HCT116 (cell line): Measurements from ENCODE around the gene NUDT4. TPM values are rescaled to one million over a fixed set of nuclear protein-coding genes. Genes with fewer than 3 reads are reported as not detected.

Experiments used
- ATAC-seq: fragments of 200-7000 bp; cut with Tn5 transposase; 2 replicates; pipeline ENCODE4 v1.9.1; 2020; ENCODE audit warnings: mild to moderate bottlenecking, moderate library complexity
- BruUV-seq: library from RNA; stranded (reverse); fragments of 400-500 nt; replicated peaks from 2 replicates; lab custom pipeline; 2021; lab: Mats Ljungman, UMichigan
- CTCF ChIA-PET: fragments of 300-600 bp; sonication (Branson Sonifier 250); formaldehyde crosslinking; loops from one replicate; lab custom pipeline; 2021; ENCODE audit warnings: antibody characterized with exemption; lab: Charles Lee
- POLR2A ChIA-PET: fragments of 300-600, 350-600 bp; sonication (Branson Sonifier 250); formaldehyde crosslinking; loops from one replicate; lab custom pipeline; 2021; ENCODE audit warnings: antibody characterized with exemption; lab: Charles Lee
- RAD21 ChIA-PET, 2 experiments: fragments of 300-600 bp; sonication (Branson Sonifier 250); formaldehyde crosslinking; loops; one replicate each; lab custom pipeline; 2023; ENCODE audit warnings: low total read pairs in 2 of 2; ENCODE audit not compliant: uncharacterized antibody in 2 of 2, unreplicated experiment in 2 of 2, low non-redundant PET in 1 of 2; lab: Charles Lee
- DNase-seq: peaks from one replicate; pipeline ENCODE4 v3.0.0-alpha.2; 2010; ENCODE audit warnings: low read depth, low spot score
- H2AFZ ChIP-seq: fragments of 200-600 bp; shearing (Covaris generic), sonication (generic); 2 replicates; pipeline ENCODE4 v1.6.1; 2017; ENCODE audit warnings: low read depth, mixed run types, mixed read lengths, antibody characterized with exemption, low read length; ENCODE audit not compliant: poor library complexity, severe bottlenecking
- H3K27ac ChIP-seq: 2 replicates; pipeline ENCODE4 v1.5.1; 2012; ENCODE audit warnings: low read depth, low read length
- H3K27me3 ChIP-seq: fragments of 200-600 bp; sonication (generic); 2 replicates; pipeline ENCODE4 v1.6.1; 2016; ENCODE audit warnings: mixed run types, low read length, mixed read lengths; ENCODE audit not compliant: insufficient read depth
- H3K36me3 ChIP-seq, 2 experiments: fragments of 200-500 bp in 1 of 2; fragments of 200-600 bp in 1 of 2; sonication (Bioruptor generic) in 1 of 2; sonication (generic) in 1 of 2; 2 replicates each; pipeline versions ENCODE4 v1.5.1 to v1.6.1; 2014 to 2016; ENCODE audit warnings: low read length in 2 of 2, inconsistent platforms in 1 of 2, mixed read lengths in 1 of 2, mixed run types in 1 of 2; ENCODE audit not compliant: insufficient read depth in 2 of 2, control insufficient read depth in 1 of 2
- H3K4me1 ChIP-seq, 2 experiments: fragments of 200-600 bp in 1 of 2; sonication (generic) in 1 of 2; 2 replicates each; pipeline versions ENCODE4 v1.5.1 to v1.6.1; 2012 to 2017; ENCODE audit warnings: low read length in 2 of 2, inconsistent platforms in 1 of 2, mild to moderate bottlenecking in 1 of 2, mixed read lengths in 1 of 2, mixed run types in 1 of 2, moderate library complexity in 1 of 2; ENCODE audit not compliant: insufficient read depth in 2 of 2, control insufficient read depth in 1 of 2
- H3K4me2 ChIP-seq: fragments of 200-600 bp; sonication (generic); 2 replicates; pipeline ENCODE4 v1.6.1; 2017; ENCODE audit warnings: mixed run types, low read length, mixed read lengths
- H3K4me3 ChIP-seq, 2 experiments: fragments of 200-600 bp in 1 of 2; sonication (generic) in 1 of 2; replicated peaks in 1 of 2; 2 replicates each; pipeline ENCODE4 v1.5.1; 2011 to 2016; ENCODE audit warnings: low read length in 2 of 2, control low read depth in 1 of 2, low read depth in 1 of 2, mild to moderate bottlenecking in 1 of 2, mixed read lengths in 1 of 2, mixed run types in 1 of 2
- H3K79me2 ChIP-seq: fragments of 200-600 bp; sonication (generic); 2 replicates; pipeline ENCODE4 v1.6.1; 2017; ENCODE audit warnings: mild to moderate bottlenecking, mixed run types, low read length, moderate library complexity, mixed read lengths; ENCODE audit not compliant: insufficient read depth
- H3K9ac ChIP-seq: fragments of 200-600 bp; sonication (generic); 2 replicates; pipeline ENCODE4 v1.6.1; 2016; ENCODE audit warnings: low read length, mixed read lengths
- H3K9me2 ChIP-seq: fragments of 200-600 bp; sonication (generic), shearing (Covaris generic); 2 replicates; pipeline ENCODE4 v1.6.1; 2017; ENCODE audit warnings: mixed run types, mild to moderate bottlenecking, moderate library complexity; ENCODE audit not compliant: insufficient read depth
- H3K9me3 ChIP-seq, 2 experiments: fragments of 200-500 bp in 1 of 2; fragments of 200-600 bp in 1 of 2; sonication (Bioruptor generic) in 1 of 2; sonication (generic) in 1 of 2; 2 replicates each; pipeline ENCODE4 v1.6.1; 2014 to 2017; ENCODE audit warnings: low read length in 2 of 2, mixed read lengths in 2 of 2, inconsistent platforms in 1 of 2, low read depth in 1 of 2, mild to moderate bottlenecking in 1 of 2, mixed run types in 1 of 2, moderate library complexity in 1 of 2; ENCODE audit not compliant: control insufficient read depth in 1 of 2, insufficient read depth in 1 of 2
- H4K20me1 ChIP-seq: fragments of 200-600 bp; sonication (generic), shearing (Covaris generic); 2 replicates; pipeline ENCODE4 v1.6.1; 2017; ENCODE audit warnings: mixed run types, mild to moderate bottlenecking, moderate library complexity; ENCODE audit not compliant: insufficient read depth
- EZH2 ChIP-seq: fragments of 200-600 bp; sonication (generic); IDR thresholded peaks from 2 replicates; pipeline ENCODE4 v1.6.1; 2017; ENCODE audit warnings: antibody characterized with exemption, mixed run types
- EZH2phosphoT487 ChIP-seq: fragments of 200-600 bp; IDR thresholded peaks from 2 replicates; pipeline ENCODE4 v1.6.1; 2018; ENCODE audit warnings: antibody characterized with exemption, borderline replicate concordance
- FOSL1 ChIP-seq: IDR thresholded peaks from 2 replicates; pipeline ENCODE4 v1.6.1; 2012; ENCODE audit warnings: low read depth
- JUND ChIP-seq: IDR thresholded peaks from 2 replicates; pipeline ENCODE4 v1.6.1; 2012
- REST ChIP-seq: IDR thresholded peaks from 2 replicates; pipeline ENCODE4 v1.6.1; 2012; ENCODE audit warnings: low read depth
- ZNF274 ChIP-seq: fragments of 200-500 bp; sonication (Bioruptor generic); IDR thresholded peaks from 2 replicates; pipeline ENCODE4 v1.6.1; 2014; ENCODE audit warnings: mild to moderate bottlenecking, low read depth, low read length, inconsistent platforms
- intact Hi-C: fragments of 100-400 bp; cut with micrococcal nuclease; formaldehyde crosslinking; loops from 2 replicates; pipeline ENCODE4 v1.10.0; 2022
- total RNA-seq: library from RNA; stranded (reverse); gene quantifications from one replicate; pipeline ENCODE4 v1.2.1, GENCODE V29; 2021; ENCODE audit not compliant: unreplicated experiment

Gene NUDT4
- total RNA-seq, 1 experiment from 2014 or later = 41.2 TPM

DNA sequence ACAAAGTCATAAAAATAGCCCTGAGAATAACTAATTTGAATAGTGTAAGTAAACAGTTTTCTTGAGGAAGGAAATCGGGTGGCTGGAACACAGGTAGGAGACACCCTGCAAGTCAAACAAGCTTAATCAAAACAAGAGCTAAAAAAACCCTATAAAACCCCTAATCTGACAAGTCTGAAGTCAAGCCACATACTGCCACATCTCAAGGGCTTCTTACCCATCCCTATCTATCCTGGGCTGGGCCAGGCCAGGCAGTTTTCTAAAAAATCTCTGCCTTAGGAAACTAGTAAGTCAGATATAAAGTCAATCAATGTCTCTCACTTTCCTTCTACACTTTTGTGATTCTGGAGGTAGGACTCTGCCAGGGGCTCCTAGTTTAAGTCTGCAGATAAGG, 48.7 kb downstream of the NUDT4 start:
- H3K4me2 ChIP-seq = no peak overlapping the region
- H3K4me3 ChIP-seq = no peak overlapping the region
- POLR2A ChIA-PET = no interaction called here
- DNase-seq (no peak), ATAC-seq (no peak)
- no TSS peak for BruUV-seq
- no peaks in the 10 kb centered on the region for H3K36me3 ChIP-seq
- no peaks in the 10 kb centered on the region for H3K9me2 ChIP-seq
- peaks cover 58% of the 10 kb centered on the region; the same call in 1 of the 2 replicates for H4K20me1 ChIP-seq
- no peaks in the 10 kb centered on the region for H3K27me3 ChIP-seq
- intact Hi-C loops = no loop called here
- peaks cover 0 to 2% of the 10 kb centered on the region in 2 experiments; a peak in 1 of 4 replicates for H3K4me1 ChIP-seq
- no peak for TF ChIP-seq REST
- no peak overlapping the region for H2AFZ ChIP-seq
- RAD21 ChIA-PET = no interaction called here
- H3K9me3 ChIP-seq = no peaks in the 10 kb centered on the region
- no peak overlapping the region for H3K9ac ChIP-seq
- H3K79me2 ChIP-seq = peaks cover 100% of the 10 kb centered on the region
- CTCF ChIA-PET = no interaction called here
- no peak overlapping the region for H3K27ac ChIP-seq

GRCh38 chr12:93427779-93428564, 50.2 kb downstream of the NUDT4 start:
- Histone ChIP-seq H3K4me2 (no peak overlapping the region), H3K27ac (no peak overlapping the region), H3K4me1 (peaks cover 0 to 2% of the 10 kb centered on the region in 2 experiments; a peak in 1 of 4 replicates), H4K20me1 (peaks cover 52% of the 10 kb centered on the region; the same call in 1 of the 2 replicates), H3K9ac (no peak overlapping the region), H3K4me3 (no peak overlapping the region), H3K27me3 (no peaks in the 10 kb centered on the region), H3K9me2 (no peaks in the 10 kb centered on the region), H3K79me2 (peaks cover 100% of the 10 kb centered on the region), H3K36me3 (no peaks in the 10 kb centered on the region), H3K9me3 (no peaks in the 10 kb centered on the region), H2AFZ (no peak overlapping the region)
- CTCF ChIA-PET = interaction anchor here (1.2 kb wide), 1 partner anchor 9 kb away, joined by 8 read pairs; no protein-coding TSS in a partner anchor
- POLR2A ChIA-PET = no interaction called here
- RAD21 ChIA-PET = no interaction called here
- intact Hi-C loops = no loop called here
- BruUV-seq = no TSS peak
- DNase-seq (no peak), ATAC-seq (no peak)
- TF ChIP-seq EZH2 (no peak), EZH2phosphoT487 (no peak), FOSL1 (no peak), ZNF274 (no peak), REST (no peak), JUND (no peak)
